HepG2 (cell line): ENCODE results near the gene SAXO1. TPM values are rescaled to one million over a fixed set of nuclear protein-coding genes. Genes with fewer than 3 reads are reported as not detected.
"Not testable (repeated sequence)": the region's sequence is repeated elsewhere in the genome, so short reads cannot be mapped to it uniquely, and the experiment has no call there.

Experiments
- ATAC-seq: fragments of 200-7000 bp; cut with Tn5 transposase; 3 replicates; pipeline ENCODE4 v1.9.1; 2020; ENCODE audit warnings: mild to moderate bottlenecking, moderate library complexity
- BruUV-seq: library from RNA; stranded (reverse); fragments of 400-500 nt; replicated peaks from 2 replicates; lab custom pipeline; 2021; lab: Mats Ljungman, UMichigan
- CTCF ChIA-PET: fragments of 300-600 bp; formaldehyde crosslinking; extraction: SDS; loops from one replicate; lab custom pipeline; 2021; ENCODE audit warnings: low total read pairs, inconsistent platforms, low intra/inter-chr PET ratio; lab: Yijun Ruan, JAX
- POLR2A ChIA-PET: fragments of 350-600 bp; sonication (Branson Sonifier 250); formaldehyde crosslinking; loops from one replicate; lab custom pipeline; 2020; ENCODE audit warnings: antibody characterized with exemption, inconsistent platforms; lab: Yijun Ruan, JAX
- DNase-seq: peaks from one replicate; pipeline ENCODE4 v3.0.0-alpha.2; 2015; ENCODE audit warnings: low spot score
- FAIRE-seq: peaks from 3 replicates; lab custom pipeline; 2011; peaks lifted over from hg19 to GRCh38; lab: Jason Lieb, UNC
- H2AFZ ChIP-seq: one replicate; pipeline ENCODE4 v1.6.1; 2011; ENCODE audit warnings: low read length, inconsistent platforms
- H3K27ac ChIP-seq: fragments of 300-600 bp; 3 replicates; pipeline ENCODE4 v1.8.0; 2011; ENCODE audit warnings: mixed run types, mild to moderate bottlenecking, mixed read lengths, low read length, inconsistent platforms; ENCODE audit not compliant: insufficient read depth; ENCODE audit errors: extremely low read length
- H3K27me3 ChIP-seq, 2 experiments: fragments of 200-600 bp in 1 of 2; 2 replicates in 1 of 2; 3 replicates in 1 of 2; pipeline versions ENCODE4 v1.6.0 to v1.8.0; 2011; ENCODE audit warnings: low read length in 2 of 2, mild to moderate bottlenecking in 2 of 2, moderate library complexity in 2 of 2, inconsistent platforms in 1 of 2; ENCODE audit not compliant: insufficient read depth in 2 of 2, control insufficient read depth in 1 of 2
- H3K36me3 ChIP-seq, 2 experiments: fragments of 200-600 bp in 1 of 2; replicated peaks in 1 of 2; 2 replicates in 1 of 2; 3 replicates in 1 of 2; pipeline versions ENCODE4 v1.5.1 to v1.8.0; 2011; ENCODE audit warnings: low read length in 2 of 2, inconsistent platforms in 1 of 2; ENCODE audit not compliant: insufficient read depth in 2 of 2, control insufficient read depth in 1 of 2
- H3K4me1 ChIP-seq: 2 replicates; pipeline ENCODE4 v1.5.1; 2012; ENCODE audit warnings: low read length, inconsistent platforms; ENCODE audit not compliant: insufficient read depth
- H3K4me2 ChIP-seq: 2 replicates; pipeline ENCODE4 v1.6.0; 2011; ENCODE audit warnings: low read depth, low read length, inconsistent platforms
- H3K4me3 ChIP-seq, 3 experiments: fragments of 200-600 bp in 1 of 3; sonication (generic), shearing (Covaris generic) in 1 of 3; replicated peaks in 1 of 3; 2 replicates each; pipeline ENCODE4 v1.5.1; 2011 to 2016; ENCODE audit warnings: low read length in 3 of 3, inconsistent platforms in 2 of 3, low read depth in 2 of 3, mild to moderate bottlenecking in 2 of 3, control low read depth in 1 of 3, mixed read lengths in 1 of 3; ENCODE audit not compliant: insufficient read depth in 1 of 3
- H3K79me2 ChIP-seq: one replicate; pipeline ENCODE4 v1.6.1; 2011; ENCODE audit warnings: low read length, inconsistent platforms; ENCODE audit not compliant: insufficient read depth
- H3K9ac ChIP-seq: 2 replicates; pipeline ENCODE4 v1.6.0; 2011; ENCODE audit warnings: mild to moderate bottlenecking, low read depth, low read length, inconsistent platforms; ENCODE audit not compliant: insufficient read depth
- H3K9me3 ChIP-seq: 2 replicates; pipeline ENCODE4 v1.5.1; 2012; ENCODE audit warnings: mild to moderate bottlenecking, low read length
- H4K20me1 ChIP-seq: 2 replicates; pipeline ENCODE4 v1.6.0; 2011; ENCODE audit warnings: inconsistent platforms, mild to moderate bottlenecking, low read length, moderate library complexity; ENCODE audit not compliant: insufficient read depth
- ATM ChIP-seq: fragments of 450-650 bp; IDR thresholded peaks from 2 replicates; pipeline ENCODE4 v1.7.1; 2017; ENCODE audit warnings: mild to moderate bottlenecking, borderline replicate concordance
- CREM ChIP-seq, 2 experiments: sonication (generic) in 1 of 2; formaldehyde crosslinking in 1 of 2; IDR thresholded peaks; 2 replicates each; pipeline versions ENCODE4 v1.4.0 to v1.6.1; 2016 to 2020; ENCODE audit warnings: antibody characterized with exemption in 1 of 2, mild to moderate bottlenecking in 1 of 2, missing genetic modification reagents in 1 of 2
- ETS1 ChIP-seq: sonication (generic); formaldehyde crosslinking; IDR thresholded peaks from 2 replicates; pipeline ENCODE4 v1.4.0; 2020; ENCODE audit warnings: missing genetic modification reagents
- FOXM1 ChIP-seq: sonication (generic); formaldehyde crosslinking; IDR thresholded peaks from 2 replicates; pipeline ENCODE4 v1.5.0; 2020; ENCODE audit warnings: missing genetic modification reagents
- GATA4 ChIP-seq: sonication (generic); IDR thresholded peaks from 2 replicates; pipeline ENCODE4 v1.6.1; 2016; ENCODE audit warnings: antibody characterized with exemption, low read depth, borderline replicate concordance
- GFI1 ChIP-seq: sonication (generic); formaldehyde crosslinking; IDR thresholded peaks from 2 replicates; pipeline ENCODE4 v1.5.0; 2020; ENCODE audit warnings: missing genetic modification reagents, mild to moderate bottlenecking, borderline replicate concordance
- ISX ChIP-seq: sonication (generic); formaldehyde crosslinking; conservative IDR thresholded peaks from 2 replicates; pipeline ENCODE4 v1.5.0; 2020; ENCODE audit warnings: missing genetic modification reagents
- NFATC3 ChIP-seq: sonication (generic); formaldehyde crosslinking; IDR thresholded peaks from 2 replicates; pipeline ENCODE4 v1.5.1; 2020; ENCODE audit warnings: mild to moderate bottlenecking, missing genetic modification reagents
- STAT5B ChIP-seq: sonication (generic); formaldehyde crosslinking; IDR thresholded peaks from 2 replicates; pipeline ENCODE4 v1.4.0; 2020; ENCODE audit warnings: missing genetic modification reagents
- TIGD3 ChIP-seq: sonication (generic); formaldehyde crosslinking; IDR thresholded peaks from 2 replicates; pipeline ENCODE4 v1.5.1; 2020; ENCODE audit warnings: mild to moderate bottlenecking, missing genetic modification reagents, borderline replicate concordance
- TRAFD1 ChIP-seq: sonication (generic); formaldehyde crosslinking; IDR thresholded peaks from 2 replicates; pipeline ENCODE4 v1.5.1; 2020; ENCODE audit warnings: missing genetic modification reagents, mild to moderate bottlenecking, borderline replicate concordance
- YEATS2 ChIP-seq: sonication (generic); formaldehyde crosslinking; IDR thresholded peaks from 2 replicates; pipeline ENCODE4 v1.4.0; 2020; ENCODE audit warnings: missing genetic modification reagents, borderline replicate concordance
- WGBS: methylation state at CpG from one replicate; pipeline ENCODE4 v1.1.6; 2017; ENCODE audit warnings: low lambda C conversion rate; 5-methylcytosine and 5-hydroxymethylcytosine counted together
- in situ Hi-C: cut with HindIII; loops from 2 replicates; pipeline ENCODE4 v1.10.0; 2017; ENCODE audit warnings: low pct_unique_long_range_greater_than_20kb; ENCODE audit not compliant: extremely low pct_ligation_motif_present
- intact Hi-C: fragments of 100-400 bp; cut with micrococcal nuclease; formaldehyde crosslinking; loops from one replicate; pipeline ENCODE4 v1.10.0; 2022; ENCODE audit not compliant: unreplicated experiment
- polyA plus RNA-seq, 8 experiments: library from polyadenylated mRNA; depleted of rRNA in 3 of 8; stranded (reverse) in 7 of 8; unstranded in 1 of 8; fragments of >200 nt; fragmentation: Illumina TruSeq in 4 of 8; extraction: Trizol in 4 of 8; gene quantifications; 2 replicates each; pipeline versions ENCODE4 v1.2.1 to v1.2.3, GENCODE V29; 2011 to 2016; ENCODE audit warnings: low read depth in 4 of 8, missing spikeins in 1 of 8, mixed read lengths in 1 of 8; ENCODE audit not compliant: insufficient read depth in 1 of 8
- total RNA-seq, 5 experiments: library from RNA; depleted of rRNA; stranded (reverse); fragments of >200 nt; fragmentation: Illumina TruSeq; extraction: Trizol; gene quantifications; 2 replicates each; pipeline ENCODE4 v1.2.3, GENCODE V29; 2016; ENCODE audit warnings: low read depth in 1 of 5

Gene SAXO1
- total and polyA plus RNA-seq, 2 of the 13 experiments (the other 11 are each of a cell fraction or from before 2014, with no cell fraction given), result not detected

GRCh38 chr9:18991197-18991596 is 41.8 kb downstream of the SAXO1 start:
- H3K4me2 ChIP-seq, BruUV-seq, H2AFZ ChIP-seq, H3K9me3 ChIP-seq, H4K20me1 ChIP-seq, H3K9ac ChIP-seq, H3K27ac ChIP-seq, intact Hi-C loops, CTCF ChIA-PET, H3K79me2 ChIP-seq, H3K4me1 ChIP-seq, in situ Hi-C loops, H3K4me3 ChIP-seq, H3K36me3 ChIP-seq, DNase-seq, H3K27me3 ChIP-seq, POLR2A ChIA-PET, ATAC-seq, FAIRE-seq: not testable (repeated sequence)
- WGBS, result 62% methylated on average over 4 of the region's 4 CpGs

GRCh38 chr9:18990494-18990893 is 42.5 kb downstream of the SAXO1 start:
- FAIRE-seq (no peak), DNase-seq (no peak), ATAC-seq (no peak)
- no peaks in the 10 kb centered on the region for H3K36me3 ChIP-seq
- H3K27ac ChIP-seq, result no peak overlapping the region
- no peak overlapping the region for H3K4me2 ChIP-seq
- no peak overlapping the region for H3K9ac ChIP-seq
- H3K4me3 ChIP-seq, result no peak overlapping the region
- in situ Hi-C loops (no loop called here), intact Hi-C loops (no loop called here)
- H3K4me1 ChIP-seq, result no peaks in the 10 kb centered on the region
- POLR2A ChIA-PET, result no interaction called here
- CTCF ChIA-PET, result no interaction called here
- BruUV-seq, result no TSS peak
- no peaks in the 10 kb centered on the region for H3K27me3 ChIP-seq
- H2AFZ ChIP-seq, result no peak overlapping the region
- WGBS, result 43% methylated on average over 5 of the region's 5 CpGs
- no peaks in the 10 kb centered on the region for H3K79me2 ChIP-seq
- no peak for TF ChIP-seq CREM (IDR thresholded peaks at IDR 0.05)
- TF ChIP-seq CREM (CRISPR knock-in tag; IDR thresholded peaks at IDR 0.05), result no peak
- no peak for TF ChIP-seq GATA4
- no peak for TF ChIP-seq ISX (CRISPR knock-in tag)
- TF ChIP-seq TRAFD1 (CRISPR knock-in tag), result no peak
- TF ChIP-seq NFATC3 (CRISPR knock-in tag), result no peak
- no peak for TF ChIP-seq GFI1 (CRISPR knock-in tag)
- TF ChIP-seq ETS1 (CRISPR knock-in tag), result no peak
- no peak for TF ChIP-seq YEATS2 (CRISPR knock-in tag)
- no peak for TF ChIP-seq STAT5B
- no peak for TF ChIP-seq FOXM1 (CRISPR knock-in tag)
- TF ChIP-seq ATM, result no peak
- TF ChIP-seq TIGD3 (CRISPR knock-in tag), result no peak
- H3K9me3 ChIP-seq, result no peaks in the 10 kb centered on the region
- H4K20me1 ChIP-seq, result no peaks in the 10 kb centered on the region
